Uterus (tissue), 2 donors: ENCODE results near the gene DDX23.

Experiments used
- POLR2A ChIP-seq, 2 donors: fragments of 450-650 bp; IDR thresholded peaks; one replicate each; pipeline ENCODE4 v1.6.1; 2016; ENCODE audit warnings: antibody characterized with exemption in 2 of 2, mild to moderate bottlenecking in 1 of 2, moderate library complexity in 1 of 2
- TF ChIP-seq, protein P1 (sequence below), 4 experiments: fragments of 200-600 bp in 2 of 4; fragments of 450-650 bp in 2 of 4; sonication (generic) in 2 of 4; IDR thresholded peaks; one replicate each; pipeline ENCODE4 v1.5.1; 2016 to 2019; ENCODE audit warnings: antibody characterized with exemption in 4 of 4, mild to moderate bottlenecking in 2 of 4, moderate library complexity in 1 of 4

DNA sequence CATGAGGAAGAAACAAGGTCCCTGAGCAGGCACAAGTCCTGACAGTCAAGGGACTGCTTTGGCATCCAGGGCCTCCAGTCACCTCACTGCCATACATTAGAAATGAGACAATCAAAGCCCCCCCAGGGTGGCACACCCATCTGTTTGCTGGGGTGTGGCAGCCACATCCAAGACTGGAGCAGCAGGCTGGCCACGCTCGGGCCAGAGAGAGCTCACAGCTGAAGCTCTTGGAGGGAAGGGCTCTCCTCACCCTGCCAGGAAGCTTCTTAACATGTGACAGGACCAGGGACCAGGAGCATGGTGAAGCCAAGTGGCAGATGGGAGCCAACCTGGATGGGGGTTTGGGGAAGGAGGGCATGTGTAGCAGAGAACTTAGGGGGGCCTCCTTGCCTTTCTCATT, 23.7 kb downstream of the DDX23 start:
- TF ChIP-seq, protein P1, sequence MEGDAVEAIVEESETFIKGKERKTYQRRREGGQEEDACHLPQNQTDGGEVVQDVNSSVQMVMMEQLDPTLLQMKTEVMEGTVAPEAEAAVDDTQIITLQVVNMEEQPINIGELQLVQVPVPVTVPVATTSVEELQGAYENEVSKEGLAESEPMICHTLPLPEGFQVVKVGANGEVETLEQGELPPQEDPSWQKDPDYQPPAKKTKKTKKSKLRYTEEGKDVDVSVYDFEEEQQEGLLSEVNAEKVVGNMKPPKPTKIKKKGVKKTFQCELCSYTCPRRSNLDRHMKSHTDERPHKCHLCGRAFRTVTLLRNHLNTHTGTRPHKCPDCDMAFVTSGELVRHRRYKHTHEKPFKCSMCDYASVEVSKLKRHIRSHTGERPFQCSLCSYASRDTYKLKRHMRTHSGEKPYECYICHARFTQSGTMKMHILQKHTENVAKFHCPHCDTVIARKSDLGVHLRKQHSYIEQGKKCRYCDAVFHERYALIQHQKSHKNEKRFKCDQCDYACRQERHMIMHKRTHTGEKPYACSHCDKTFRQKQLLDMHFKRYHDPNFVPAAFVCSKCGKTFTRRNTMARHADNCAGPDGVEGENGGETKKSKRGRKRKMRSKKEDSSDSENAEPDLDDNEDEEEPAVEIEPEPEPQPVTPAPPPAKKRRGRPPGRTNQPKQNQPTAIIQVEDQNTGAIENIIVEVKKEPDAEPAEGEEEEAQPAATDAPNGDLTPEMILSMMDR (IDR thresholded peaks at IDR 0.05) = no peak
- no peak for TF ChIP-seq POLR2A (IDR thresholded peaks at IDR 0.05)
